Measurements from ENCODE around the gene NCOA3. TPM values are rescaled to one million over a fixed set of nuclear protein-coding genes. Genes with fewer than 3 reads are reported as not detected.

Gene NCOA3
- total RNA-seq, 1 experiment from 2014 or later = 23.3 TPM

- Histone ChIP-seq H3K79me1 (ENCODE audit: insufficient read depth, low read depth, low read length, poor library complexity, severe bottlenecking) (no peaks in the 10 kb centered on the region), H3K4me2 (ENCODE audit: insufficient read depth, insufficient read length, low read length) (no peak overlapping the region), H2BK5ac (ENCODE audit: insufficient read length, low read length) (no peak overlapping the region), H3K23ac (ENCODE audit: insufficient read length, low read depth, low read length) (no peak overlapping the region), H4K91ac (ENCODE audit: insufficient read length, low read depth, low read length) (no peak overlapping the region), H2BK120ac (ENCODE audit: low read depth, low read length, poor library complexity, severe bottlenecking) (no peak overlapping the region), H4K8ac (replicated peaks; ENCODE audit: insufficient read length, low read depth, low read length) (no peak overlapping the region), H3K18ac (ENCODE audit: insufficient read length, low read depth, low read length) (no peak overlapping the region), H2BK20ac (ENCODE audit: low read depth, low read length, poor library complexity, severe bottlenecking) (no peak overlapping the region), H3K79me2 (ENCODE audit: insufficient read depth, low read length) (peaks cover 2% of the 10 kb centered on the region; the same call in 1 of the 2 replicates), H3K9ac (ENCODE audit: extremely low read depth, insufficient read length, low read length) (no peak overlapping the region), H3K4ac (ENCODE audit: low read depth, low read length) (no peak overlapping the region), H3K27ac (ENCODE audit: insufficient read length, low read depth, low read length) (no peak overlapping the region), H2BK12ac (ENCODE audit: insufficient read length, low read depth, low read length) (no peak overlapping the region), H2AFZ (ENCODE audit: low read length) (no peak overlapping the region), H2BK15ac (ENCODE audit: low read depth, low read length) (no peak overlapping the region), H3K4me1 (ENCODE audit: insufficient read depth, low read length) (no peaks in the 10 kb centered on the region; the same call in 1 of the 2 replicates), H2AK5ac (ENCODE audit: insufficient read length, low read length) (no peak overlapping the region), H3T11ph (ENCODE audit: low read length) (no peak overlapping the region), H4K5ac (ENCODE audit: insufficient read length, low read depth, low read length) (no peak overlapping the region), H3K27me3 (ENCODE audit: insufficient read depth, low read length) (no peaks in the 10 kb centered on the region), H3K14ac (ENCODE audit: insufficient read depth, low read length) (no peak overlapping the region), H3K56ac (ENCODE audit: insufficient read length, low read depth, low read length) (no peak overlapping the region), H3K9me3 (ENCODE audit: control insufficient read depth, low read depth, low read length) (no peaks in the 10 kb centered on the region), H4K20me1 (ENCODE audit: control insufficient read depth, insufficient read depth, insufficient read length) (no peaks in the 10 kb centered on the region), H3K23me2 (ENCODE audit: insufficient read length, low read depth, low read length, poor library complexity, severe bottlenecking) (no peaks in the 10 kb centered on the region)
- H3K36me3 Mint-ChIP-seq (ENCODE audit: insufficient read depth in 1 of 3, low read depth in 3 of 3) = peaks cover 8 to 20% (median 9%) of the 10 kb centered on the region in 3 experiments
- no peak for DNase-seq
- H3K27me3 Mint-ChIP-seq (ENCODE audit: low read depth) = no peaks in the 10 kb centered on the region
- no CpG with 5 or more reads among the region's 6 CpGs for WGBS (ENCODE audit: extremely low coverage, insufficient read length, low lambda C conversion rate)
- H3K4me1 Mint-ChIP-seq = peaks cover 29 to 35% of the 10 kb centered on the region in 2 experiments
- TF ChIP-seq CTCF (conservative IDR thresholded peaks at IDR 0.05) = no peak
- no peak overlapping the region; a peak in 1 of 7 replicates for H3K27ac Mint-ChIP-seq
- H3K4me3 Mint-ChIP-seq = no peak overlapping the region
- H3K9me3 Mint-ChIP-seq = peaks cover 14 to 18% of the 10 kb centered on the region in 2 experiments
Observed at GRCh38 chr20:47568837-47569410, 67.2 kb downstream of the NCOA3 start.

All from H9 (cell line).